GM19397 (cell line): ENCODE data around the gene ZNF443.
"Not testable (repeated sequence)": the region's sequence is repeated elsewhere in the genome, so short reads cannot be mapped to it uniquely, and the experiment has no call there.

Experiments
- ATAC-seq: cut with Tn5 transposase; IDR thresholded peaks from one replicate; pipeline ENCODE4 v1.9.1; 2021; ENCODE audit warnings: mild to moderate bottlenecking, moderate library complexity; ENCODE audit not compliant: unreplicated experiment

ZNF443 gene

GRCh38 chr19:12425236-12425887 lies 15.5 kb downstream of the ZNF443 start:
- ATAC-seq, result no peak

GRCh38 chr19:12417273-12417672 lies 23.5 kb downstream of the ZNF443 start:
- ATAC-seq, result not testable (repeated sequence)

- ATAC-seq, result no peak
Measured at GRCh38 chr19:12411893-12412292, 28.9 kb downstream of the ZNF443 start.

GRCh38 chr19:12400633-12401502 lies 40.0 kb downstream of the ZNF443 start, which contains the start of gene ZNF799:
Gene ZNF799, minus strand, starts transcription at chr19:12401271. Its CDS starts 201 bp downstream, at chr19:12401070.
- ATAC-seq, result peak; percentile 80

GRCh38 chr19:12399901-12400632 lies 40.8 kb downstream of the ZNF443 start:
- peak; percentile 40 for ATAC-seq

GRCh38 chr19:12391148-12391547 lies 49.7 kb downstream of the ZNF443 start:
- ATAC-seq, result not testable (repeated sequence)

- not testable (repeated sequence) for ATAC-seq
Measured at GRCh38 chr19:12386365-12386764, 54.5 kb downstream of the ZNF443 start.

- no peak for ATAC-seq
Measured at GRCh38 chr19:12380444-12380737, 60.4 kb downstream of the ZNF443 start.

GRCh38 chr19:12379732-12380443 lies 60.9 kb downstream of the ZNF443 start:
- ATAC-seq, result no peak
